Kidney (tissue), 14 donors: ENCODE results near the gene MCU. TPM values are rescaled to one million over a fixed set of nuclear protein-coding genes. Genes with fewer than 3 reads are reported as not detected.
A peak's percentile ranks its signal among the peaks of the same experiment; 100 is the strongest.

Source experiments
- DNase-seq, 5 donors: peaks; one replicate each; pipeline ENCODE4 v3.0.0-alpha.2; 2013 to 2020
- FAIRE-seq: peaks from 2 replicates; lab custom pipeline; 2012; peaks lifted over from hg19 to GRCh38; lab: Jason Lieb, UNC
- H3K27ac ChIP-seq, 2 donors: one replicate each; pipeline ENCODE4 v1.7.0; 2013; ENCODE audit warnings: low read depth in 2 of 2, low read length in 2 of 2, inconsistent platforms in 1 of 2
- H3K27me3 ChIP-seq: one replicate; pipeline ENCODE4 v1.7.1; 2013; ENCODE audit warnings: low read length, inconsistent platforms; ENCODE audit not compliant: control insufficient read depth, insufficient read depth
- H3K36me3 ChIP-seq, 3 donors: one replicate each; pipeline versions ENCODE4 v1.7.0 to v1.7.1; 2013; ENCODE audit warnings: low read length in 3 of 3, control low read depth in 1 of 3, inconsistent platforms in 1 of 3; ENCODE audit not compliant: insufficient read depth in 3 of 3, control insufficient read depth in 2 of 3
- H3K4me1 ChIP-seq, 3 donors: one replicate each; pipeline versions ENCODE4 v1.7.0 to v1.7.1; 2013; ENCODE audit warnings: low read length in 3 of 3, inconsistent platforms in 1 of 3, low read depth in 1 of 3; ENCODE audit not compliant: control insufficient read depth in 2 of 3, insufficient read depth in 2 of 3
- H3K4me3 ChIP-seq, 3 donors: one replicate each; pipeline versions ENCODE4 v1.7.0 to v1.8.1; 2013; ENCODE audit warnings: low read length in 3 of 3, control low read depth in 1 of 3, inconsistent platforms in 1 of 3
- H3K9ac ChIP-seq, 3 donors: one replicate each; pipeline versions ENCODE4 v1.7.0 to v1.7.1; 2013; ENCODE audit warnings: low read length in 3 of 3, control low read depth in 1 of 3, inconsistent platforms in 1 of 3
- H3K9me3 ChIP-seq, 3 donors: one replicate each; pipeline versions ENCODE4 v1.7.0 to v1.7.1; 2013; ENCODE audit warnings: low read length in 3 of 3, control low read depth in 1 of 3, inconsistent platforms in 1 of 3; ENCODE audit not compliant: control insufficient read depth in 2 of 3, insufficient read depth in 1 of 3
- intact Hi-C: fragments of 100-400 bp; cut with DNase I; formaldehyde crosslinking; loops from one replicate; pipeline ENCODE4 v1.11.1; 2022
- polyA plus RNA-seq: library from polyadenylated mRNA; stranded (reverse); fragments of 350-450 nt; fragmentation: Illumina TruSeq; extraction: RNeasy Lipid Tissue Mini Kit (QIAGEN cat#74804); gene quantifications from one replicate; pipeline ENCODE4 v1.2.3, GENCODE V29; 2014; ENCODE audit warnings: low read depth, low replicate concordance; ENCODE audit not compliant: insufficient read depth
- total RNA-seq: library from RNA; stranded (reverse); fragmentation: NEBNext Ultra II Directional; extraction: Animal tissue kit (Norgen Biotek cat#: 25700); gene quantifications from one replicate; pipeline ENCODE4 v1.2.1, GENCODE V29; 2021
- TF ChIP-seq, protein P1 (sequence below): IDR thresholded peaks from 3 replicates; pipeline ENCODE4 v1.5.1; 2012; ENCODE audit warnings: mild to moderate bottlenecking, moderate library complexity, borderline replicate concordance; ENCODE audit not compliant: insufficient read depth; ENCODE audit errors: extremely low read depth
- donor health status: control.
- donor health status: control.
- donor health status: control.
- donor health status: control.
- donor health status: control.
- donor health status: DM: yes; HTN: yes; CAD: no.
- donor health status: Normal renal cell carcinoma (clear cell type).

The MCU gene
- total and polyA plus RNA-seq, 2 donors from 2014 or later: 18.6 to 37.6 TPM

- Histone ChIP-seq H3K9ac (no peak overlapping the region), H3K36me3 (no peaks in the 10 kb centered on the region), H3K27me3 (no peaks in the 10 kb centered on the region), H3K27ac (no peak overlapping the region), H3K9me3 (no peaks in the 10 kb centered on the region), H3K4me1 (peaks cover 2 to 7% (median 4%) of the 10 kb centered on the region in 3 donors), H3K4me3 (no peak overlapping the region)
- TF ChIP-seq, protein P1, sequence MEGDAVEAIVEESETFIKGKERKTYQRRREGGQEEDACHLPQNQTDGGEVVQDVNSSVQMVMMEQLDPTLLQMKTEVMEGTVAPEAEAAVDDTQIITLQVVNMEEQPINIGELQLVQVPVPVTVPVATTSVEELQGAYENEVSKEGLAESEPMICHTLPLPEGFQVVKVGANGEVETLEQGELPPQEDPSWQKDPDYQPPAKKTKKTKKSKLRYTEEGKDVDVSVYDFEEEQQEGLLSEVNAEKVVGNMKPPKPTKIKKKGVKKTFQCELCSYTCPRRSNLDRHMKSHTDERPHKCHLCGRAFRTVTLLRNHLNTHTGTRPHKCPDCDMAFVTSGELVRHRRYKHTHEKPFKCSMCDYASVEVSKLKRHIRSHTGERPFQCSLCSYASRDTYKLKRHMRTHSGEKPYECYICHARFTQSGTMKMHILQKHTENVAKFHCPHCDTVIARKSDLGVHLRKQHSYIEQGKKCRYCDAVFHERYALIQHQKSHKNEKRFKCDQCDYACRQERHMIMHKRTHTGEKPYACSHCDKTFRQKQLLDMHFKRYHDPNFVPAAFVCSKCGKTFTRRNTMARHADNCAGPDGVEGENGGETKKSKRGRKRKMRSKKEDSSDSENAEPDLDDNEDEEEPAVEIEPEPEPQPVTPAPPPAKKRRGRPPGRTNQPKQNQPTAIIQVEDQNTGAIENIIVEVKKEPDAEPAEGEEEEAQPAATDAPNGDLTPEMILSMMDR: no peak
- intact Hi-C loops: no loop called here
- no peak for FAIRE-seq
- no peak for DNase-seq
Observed at GRCh38 chr10:72832701-72833100, 140.8 kb downstream of the MCU start.

- H3K4me1 ChIP-seq: peaks cover 2 to 7% (median 4%) of the 10 kb centered on the region in 3 donors
- H3K27me3 ChIP-seq: no peaks in the 10 kb centered on the region
- intact Hi-C loops: no loop called here
- H3K9ac ChIP-seq: no peak overlapping the region
- no peak overlapping the region for H3K4me3 ChIP-seq
- no peak overlapping the region for H3K27ac ChIP-seq
- DNase-seq: peak in 4 of 5 donors; percentile 30 to 86 (median 58)
- FAIRE-seq: peak; percentile 98
- no peaks in the 10 kb centered on the region for H3K36me3 ChIP-seq
- TF ChIP-seq, protein P1: peak; percentile 66
- no peaks in the 10 kb centered on the region for H3K9me3 ChIP-seq
Observed at GRCh38 chr10:72834183-72834825, 142.4 kb downstream of the MCU start.

GRCh38 chr10:72840319-72840718 is 148.4 kb downstream of the MCU start:
- Histone ChIP-seq H3K9ac (no peak overlapping the region), H3K36me3 (no peaks in the 10 kb centered on the region), H3K4me1 (no peaks in the 10 kb centered on the region), H3K27ac (no peak overlapping the region), H3K9me3 (no peaks in the 10 kb centered on the region), H3K4me3 (no peak overlapping the region), H3K27me3 (no peaks in the 10 kb centered on the region)
- TF ChIP-seq, protein P1: no peak
- DNase-seq (no peak), FAIRE-seq (no peak)
- intact Hi-C loops: loop anchor here (10.0 kb wide), 1 partner anchor 476 kb away; no protein-coding TSS in a partner anchor
